ENCODE results near the gene PLB1.

- TF ChIP-seq RNF2 (IDR thresholded peaks at IDR 0.05; ENCODE audit: borderline replicate concordance, low read depth) = no peak
- no peak for TF ChIP-seq MAX (IDR thresholded peaks at IDR 0.05)
- TF ChIP-seq RFX5 (IDR thresholded peaks at IDR 0.05) = no peak
- no peak for TF ChIP-seq BHLHE40 (IDR thresholded peaks at IDR 0.05; ENCODE audit: low read depth, low read length)
- no peak for TF ChIP-seq CTCF (IDR thresholded peaks at IDR 0.05)
- TF ChIP-seq MAFK (IDR thresholded peaks at IDR 0.05; ENCODE audit: partially characterized antibody) = no peak
- no peak for TF ChIP-seq USF2 (IDR thresholded peaks at IDR 0.05)
- TF ChIP-seq CHD4 (IDR thresholded peaks at IDR 0.05; ENCODE audit: borderline replicate concordance) = no peak
- no peak for TF ChIP-seq MAZ (IDR thresholded peaks at IDR 0.05; ENCODE audit: borderline replicate concordance, low read depth, low read length)
- TF ChIP-seq, protein P1, sequence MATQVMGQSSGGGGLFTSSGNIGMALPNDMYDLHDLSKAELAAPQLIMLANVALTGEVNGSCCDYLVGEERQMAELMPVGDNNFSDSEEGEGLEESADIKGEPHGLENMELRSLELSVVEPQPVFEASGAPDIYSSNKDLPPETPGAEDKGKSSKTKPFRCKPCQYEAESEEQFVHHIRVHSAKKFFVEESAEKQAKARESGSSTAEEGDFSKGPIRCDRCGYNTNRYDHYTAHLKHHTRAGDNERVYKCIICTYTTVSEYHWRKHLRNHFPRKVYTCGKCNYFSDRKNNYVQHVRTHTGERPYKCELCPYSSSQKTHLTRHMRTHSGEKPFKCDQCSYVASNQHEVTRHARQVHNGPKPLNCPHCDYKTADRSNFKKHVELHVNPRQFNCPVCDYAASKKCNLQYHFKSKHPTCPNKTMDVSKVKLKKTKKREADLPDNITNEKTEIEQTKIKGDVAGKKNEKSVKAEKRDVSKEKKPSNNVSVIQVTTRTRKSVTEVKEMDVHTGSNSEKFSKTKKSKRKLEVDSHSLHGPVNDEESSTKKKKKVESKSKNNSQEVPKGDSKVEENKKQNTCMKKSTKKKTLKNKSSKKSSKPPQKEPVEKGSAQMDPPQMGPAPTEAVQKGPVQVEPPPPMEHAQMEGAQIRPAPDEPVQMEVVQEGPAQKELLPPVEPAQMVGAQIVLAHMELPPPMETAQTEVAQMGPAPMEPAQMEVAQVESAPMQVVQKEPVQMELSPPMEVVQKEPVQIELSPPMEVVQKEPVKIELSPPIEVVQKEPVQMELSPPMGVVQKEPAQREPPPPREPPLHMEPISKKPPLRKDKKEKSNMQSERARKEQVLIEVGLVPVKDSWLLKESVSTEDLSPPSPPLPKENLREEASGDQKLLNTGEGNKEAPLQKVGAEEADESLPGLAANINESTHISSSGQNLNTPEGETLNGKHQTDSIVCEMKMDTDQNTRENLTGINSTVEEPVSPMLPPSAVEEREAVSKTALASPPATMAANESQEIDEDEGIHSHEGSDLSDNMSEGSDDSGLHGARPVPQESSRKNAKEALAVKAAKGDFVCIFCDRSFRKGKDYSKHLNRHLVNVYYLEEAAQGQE (IDR thresholded peaks at IDR 0.05) = no peak
Measured at GRCh38 chr2:28565720-28566295, 69.9 kb downstream of the PLB1 start.

Measured in A549 (cell line).